HepG2 (cell line): ENCODE results near the gene CEP68. TPM values are rescaled to one million over a fixed set of nuclear protein-coding genes. Genes with fewer than 3 reads are reported as not detected.
A peak's percentile ranks its signal among the peaks of the same experiment; 100 is the strongest.

Experiments
- ATAC-seq: fragments of 200-7000 bp; cut with Tn5 transposase; 3 replicates; pipeline ENCODE4 v1.9.1; 2020; ENCODE audit warnings: mild to moderate bottlenecking, moderate library complexity
- BruUV-seq: library from RNA; stranded (reverse); fragments of 400-500 nt; replicated peaks from 2 replicates; lab custom pipeline; 2021; lab: Mats Ljungman, UMichigan
- CTCF ChIA-PET: fragments of 300-600 bp; formaldehyde crosslinking; extraction: SDS; loops from one replicate; lab custom pipeline; 2021; ENCODE audit warnings: low total read pairs, inconsistent platforms, low intra/inter-chr PET ratio; lab: Yijun Ruan, JAX
- POLR2A ChIA-PET: fragments of 350-600 bp; sonication (Branson Sonifier 250); formaldehyde crosslinking; loops from one replicate; lab custom pipeline; 2020; ENCODE audit warnings: antibody characterized with exemption, inconsistent platforms; lab: Yijun Ruan, JAX
- DNase-seq: peaks from one replicate; pipeline ENCODE4 v3.0.0-alpha.2; 2015; ENCODE audit warnings: low spot score
- FAIRE-seq: peaks from 3 replicates; lab custom pipeline; 2011; peaks lifted over from hg19 to GRCh38; lab: Jason Lieb, UNC
- H2AFZ ChIP-seq: one replicate; pipeline ENCODE4 v1.6.1; 2011; ENCODE audit warnings: low read length, inconsistent platforms
- H3K27ac ChIP-seq: fragments of 300-600 bp; 3 replicates; pipeline ENCODE4 v1.8.0; 2011; ENCODE audit warnings: mixed run types, mild to moderate bottlenecking, mixed read lengths, low read length, inconsistent platforms; ENCODE audit not compliant: insufficient read depth; ENCODE audit errors: extremely low read length
- H3K27me3 ChIP-seq, 2 experiments: fragments of 200-600 bp in 1 of 2; 2 replicates in 1 of 2; 3 replicates in 1 of 2; pipeline versions ENCODE4 v1.6.0 to v1.8.0; 2011; ENCODE audit warnings: low read length in 2 of 2, mild to moderate bottlenecking in 2 of 2, moderate library complexity in 2 of 2, inconsistent platforms in 1 of 2; ENCODE audit not compliant: insufficient read depth in 2 of 2, control insufficient read depth in 1 of 2
- H3K36me3 ChIP-seq, 2 experiments: fragments of 200-600 bp in 1 of 2; replicated peaks in 1 of 2; 2 replicates in 1 of 2; 3 replicates in 1 of 2; pipeline versions ENCODE4 v1.5.1 to v1.8.0; 2011; ENCODE audit warnings: low read length in 2 of 2, inconsistent platforms in 1 of 2; ENCODE audit not compliant: insufficient read depth in 2 of 2, control insufficient read depth in 1 of 2
- H3K4me1 ChIP-seq: 2 replicates; pipeline ENCODE4 v1.5.1; 2012; ENCODE audit warnings: low read length, inconsistent platforms; ENCODE audit not compliant: insufficient read depth
- H3K4me2 ChIP-seq: 2 replicates; pipeline ENCODE4 v1.6.0; 2011; ENCODE audit warnings: low read depth, low read length, inconsistent platforms
- H3K4me3 ChIP-seq, 3 experiments: fragments of 200-600 bp in 1 of 3; sonication (generic), shearing (Covaris generic) in 1 of 3; replicated peaks in 1 of 3; 2 replicates each; pipeline ENCODE4 v1.5.1; 2011 to 2016; ENCODE audit warnings: low read length in 3 of 3, inconsistent platforms in 2 of 3, low read depth in 2 of 3, mild to moderate bottlenecking in 2 of 3, control low read depth in 1 of 3, mixed read lengths in 1 of 3; ENCODE audit not compliant: insufficient read depth in 1 of 3
- H3K79me2 ChIP-seq: one replicate; pipeline ENCODE4 v1.6.1; 2011; ENCODE audit warnings: low read length, inconsistent platforms; ENCODE audit not compliant: insufficient read depth
- H3K9ac ChIP-seq: 2 replicates; pipeline ENCODE4 v1.6.0; 2011; ENCODE audit warnings: mild to moderate bottlenecking, low read depth, low read length, inconsistent platforms; ENCODE audit not compliant: insufficient read depth
- H3K9me3 ChIP-seq: 2 replicates; pipeline ENCODE4 v1.5.1; 2012; ENCODE audit warnings: mild to moderate bottlenecking, low read length
- H4K20me1 ChIP-seq: 2 replicates; pipeline ENCODE4 v1.6.0; 2011; ENCODE audit warnings: inconsistent platforms, mild to moderate bottlenecking, low read length, moderate library complexity; ENCODE audit not compliant: insufficient read depth
- HDAC6 ChIP-seq: fragments of 200-600 bp; sonication (generic); IDR thresholded peaks from 2 replicates; pipeline ENCODE4 v1.7.0; 2017; ENCODE audit warnings: mild to moderate bottlenecking, antibody characterized with exemption, low read length, low read depth
- HNRNPK ChIP-seq: fragments of 200-400 bp; formaldehyde crosslinking; IDR thresholded peaks from 2 replicates; pipeline ENCODE4 v1.6.1; 2018; ENCODE audit warnings: low read length, low read depth, moderate library complexity, mild to moderate bottlenecking; ENCODE audit not compliant: poor library complexity, severe bottlenecking
- NFATC3 ChIP-seq: sonication (generic); formaldehyde crosslinking; IDR thresholded peaks from 2 replicates; pipeline ENCODE4 v1.5.1; 2020; ENCODE audit warnings: mild to moderate bottlenecking, missing genetic modification reagents
- ZBTB8A ChIP-seq: sonication (generic); formaldehyde crosslinking; IDR thresholded peaks from 2 replicates; pipeline ENCODE4 v1.4.0; 2020; ENCODE audit warnings: mild to moderate bottlenecking, low read depth, missing genetic modification reagents, borderline replicate concordance
- ZNF121 ChIP-seq: sonication (generic); formaldehyde crosslinking; IDR thresholded peaks from 2 replicates; pipeline ENCODE4 v1.5.0; 2020; ENCODE audit warnings: mild to moderate bottlenecking, missing genetic modification reagents
- WGBS: methylation state at CpG from one replicate; pipeline ENCODE4 v1.1.6; 2017; ENCODE audit warnings: low lambda C conversion rate; 5-methylcytosine and 5-hydroxymethylcytosine counted together
- in situ Hi-C: cut with HindIII; loops from 2 replicates; pipeline ENCODE4 v1.10.0; 2017; ENCODE audit warnings: low pct_unique_long_range_greater_than_20kb; ENCODE audit not compliant: extremely low pct_ligation_motif_present
- intact Hi-C: fragments of 100-400 bp; cut with micrococcal nuclease; formaldehyde crosslinking; loops from one replicate; pipeline ENCODE4 v1.10.0; 2022; ENCODE audit not compliant: unreplicated experiment
- polyA plus RNA-seq, 8 experiments: library from polyadenylated mRNA; depleted of rRNA in 3 of 8; stranded (reverse) in 7 of 8; unstranded in 1 of 8; fragments of >200 nt; fragmentation: Illumina TruSeq in 4 of 8; extraction: Trizol in 4 of 8; gene quantifications; 2 replicates each; pipeline versions ENCODE4 v1.2.1 to v1.2.3, GENCODE V29; 2011 to 2016; ENCODE audit warnings: low read depth in 4 of 8, missing spikeins in 1 of 8, mixed read lengths in 1 of 8; ENCODE audit not compliant: insufficient read depth in 1 of 8
- total RNA-seq, 5 experiments: library from RNA; depleted of rRNA; stranded (reverse); fragments of >200 nt; fragmentation: Illumina TruSeq; extraction: Trizol; gene quantifications; 2 replicates each; pipeline ENCODE4 v1.2.3, GENCODE V29; 2016; ENCODE audit warnings: low read depth in 1 of 5
- TF ChIP-seq, protein P1 (sequence below): IDR thresholded peaks from 2 replicates; pipeline ENCODE4 v1.6.1; 2016; ENCODE audit warnings: missing compliant biosample characterization, missing genetic modification reagents, borderline replicate concordance
- TF ChIP-seq, protein P2 (sequence below): sonication (generic); formaldehyde crosslinking; IDR thresholded peaks from 2 replicates; pipeline ENCODE4 v1.9.0; 2021; ENCODE audit warnings: missing genetic modification reagents, mild to moderate bottlenecking, borderline replicate concordance

Gene CEP68
- total and polyA plus RNA-seq, 2 of the 13 experiments (the other 11 are each of a cell fraction or from before 2014, with no cell fraction given): 5.7 to 9.3 TPM

DNA sequence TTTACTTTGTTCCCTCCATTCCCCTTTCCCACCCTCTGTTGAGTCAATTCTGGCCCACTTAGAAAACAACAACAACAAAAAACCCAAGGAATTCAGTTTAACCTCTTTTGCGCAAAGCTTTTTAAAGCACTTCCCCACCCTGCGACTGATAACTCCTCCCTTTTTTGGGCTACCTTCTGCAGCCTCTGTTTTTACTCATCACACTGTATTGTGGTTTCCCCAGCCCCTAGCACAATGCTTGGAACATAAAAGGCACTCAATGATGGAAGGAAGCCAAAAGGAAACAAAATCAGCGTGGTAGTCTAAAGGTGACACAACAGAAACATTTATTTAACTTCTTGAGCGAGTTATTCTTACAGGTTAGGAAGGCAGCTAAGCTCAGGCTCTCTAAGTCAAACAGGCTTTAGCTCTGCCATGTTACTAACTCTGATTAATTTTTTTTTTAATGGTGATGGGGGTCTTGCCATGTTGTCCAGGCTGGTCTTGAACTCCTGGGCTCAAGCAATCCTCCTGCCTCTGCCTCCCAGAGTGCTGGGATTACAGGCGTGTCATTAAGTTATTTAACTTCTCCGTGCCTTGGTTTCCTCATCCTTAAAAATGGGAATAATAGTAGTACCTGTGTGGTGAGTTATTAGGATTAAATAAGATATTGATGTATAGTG, 1.3 kb downstream of the CEP68 start:
- H3K27me3 ChIP-seq: no peaks in the 10 kb centered on the region; a peak in 1 of 5 replicates
- TF ChIP-seq, protein P1, sequence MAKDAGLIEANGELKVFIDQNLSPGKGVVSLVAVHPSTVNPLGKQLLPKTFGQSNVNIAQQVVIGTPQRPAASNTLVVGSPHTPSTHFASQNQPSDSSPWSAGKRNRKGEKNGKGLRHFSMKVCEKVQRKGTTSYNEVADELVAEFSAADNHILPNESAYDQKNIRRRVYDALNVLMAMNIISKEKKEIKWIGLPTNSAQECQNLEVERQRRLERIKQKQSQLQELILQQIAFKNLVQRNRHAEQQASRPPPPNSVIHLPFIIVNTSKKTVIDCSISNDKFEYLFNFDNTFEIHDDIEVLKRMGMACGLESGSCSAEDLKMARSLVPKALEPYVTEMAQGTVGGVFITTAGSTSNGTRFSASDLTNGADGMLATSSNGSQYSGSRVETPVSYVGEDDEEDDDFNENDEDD (CRISPR knock-in tag): no peak
- TF ChIP-seq HDAC6 (no peak), ZBTB8A (CRISPR knock-in tag) (peak; percentile 89; the same call in 1 of the 2 replicates), HNRNPK (peak; percentile 40), NFATC3 (CRISPR knock-in tag) (0 out of 2 replicates have a peak, but pooled peaks have one; percentile 47), ZNF121 (peak; percentile 57)
- TF ChIP-seq, protein P2, sequence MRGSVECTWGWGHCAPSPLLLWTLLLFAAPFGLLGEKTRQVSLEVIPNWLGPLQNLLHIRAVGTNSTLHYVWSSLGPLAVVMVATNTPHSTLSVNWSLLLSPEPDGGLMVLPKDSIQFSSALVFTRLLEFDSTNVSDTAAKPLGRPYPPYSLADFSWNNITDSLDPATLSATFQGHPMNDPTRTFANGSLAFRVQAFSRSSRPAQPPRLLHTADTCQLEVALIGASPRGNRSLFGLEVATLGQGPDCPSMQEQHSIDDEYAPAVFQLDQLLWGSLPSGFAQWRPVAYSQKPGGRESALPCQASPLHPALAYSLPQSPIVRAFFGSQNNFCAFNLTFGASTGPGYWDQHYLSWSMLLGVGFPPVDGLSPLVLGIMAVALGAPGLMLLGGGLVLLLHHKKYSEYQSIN (CRISPR knock-in tag): no peak
- TF ChIP-seq, all 625 proteins: peak for 4
- H2AFZ ChIP-seq: no peak overlapping the region
- peaks cover 54% of the 10 kb centered on the region for H3K79me2 ChIP-seq
- intact Hi-C loops: loop anchor here (5.0 to 10.0 kb wide), 2 partner anchors 75 to 517 kb away; partner anchors contain the start of gene RAB1A
- H3K4me2 ChIP-seq: peak overlapping the region; percentile 99
- H3K4me1 ChIP-seq: peaks cover 79% of the 10 kb centered on the region
- H3K27ac ChIP-seq: peak overlapping the region; percentile 71
- H3K4me3 ChIP-seq: peak overlapping the region; percentile 78 to 88 (median 83); a peak in 5 of 6 replicates
- ChIA-PET POLR2A (interaction anchor here (0.5 to 3.5 kb wide), 11 partner anchors 10 to 460 kb away, joined by 3 to 62 read pairs (median 11); partner anchors contain the start of genes ACTR2 and RAB1A), CTCF (no interaction called here)
- ATAC-seq (no peak), DNase-seq (peak; percentile 27), FAIRE-seq (peak; percentile 74)
- in situ Hi-C loops: loop anchor here (25.0 kb wide), 1 partner anchor 505 kb away; no protein-coding TSS in a partner anchor
- 63% methylated on average over 6 of the region's 6 CpGs for WGBS
- no peaks in the 10 kb centered on the region; a peak in 1 of 5 replicates for H3K36me3 ChIP-seq
- no peaks in the 10 kb centered on the region for H3K9me3 ChIP-seq
- peak overlapping the region; percentile 78 for H3K9ac ChIP-seq
- H4K20me1 ChIP-seq: peaks cover 4% of the 10 kb centered on the region; the same call in 1 of the 2 replicates
- BruUV-seq: TSS peak; percentile 60
